Stimulated activated CD4-positive, alpha-beta T cell treated with anti-CD3 and anti-CD28 coated beads, Interleukin-1b, Interleukin-23, amount 100 ng/mL, for 1 hour (primary cell): ENCODE results near the gene EML3.
"Not testable (repeated sequence)": the region's sequence is repeated elsewhere in the genome, so short reads cannot be mapped to it uniquely, and the experiment has no call there.

ENCODE experiments used
- DNase-seq, 2 donors: peaks; one replicate each; pipeline ENCODE4 v3.0.0-alpha.2; 2020; ENCODE audit warnings: low read depth in 2 of 2

Gene EML3

GRCh38 chr11:62612366-62613290, at the start of gene EML3, which contains the start of gene ROM1:
EML3 (minus strand) TSS chr11:62612775; CDS start chr11:62612457, 318 bp downstream.
ROM1 (plus strand) TSS chr11:62613257; CDS start chr11:62613282, 25 bp downstream.
- DNase-seq = peak; percentile 78 to 79

GRCh38 chr11:62656796-62657429, 44.3 kb upstream of the EML3 start:
- no peak for DNase-seq

GRCh38 chr11:62654297-62654696, 41.7 kb upstream of the EML3 start:
- DNase-seq = no peak

DNA sequence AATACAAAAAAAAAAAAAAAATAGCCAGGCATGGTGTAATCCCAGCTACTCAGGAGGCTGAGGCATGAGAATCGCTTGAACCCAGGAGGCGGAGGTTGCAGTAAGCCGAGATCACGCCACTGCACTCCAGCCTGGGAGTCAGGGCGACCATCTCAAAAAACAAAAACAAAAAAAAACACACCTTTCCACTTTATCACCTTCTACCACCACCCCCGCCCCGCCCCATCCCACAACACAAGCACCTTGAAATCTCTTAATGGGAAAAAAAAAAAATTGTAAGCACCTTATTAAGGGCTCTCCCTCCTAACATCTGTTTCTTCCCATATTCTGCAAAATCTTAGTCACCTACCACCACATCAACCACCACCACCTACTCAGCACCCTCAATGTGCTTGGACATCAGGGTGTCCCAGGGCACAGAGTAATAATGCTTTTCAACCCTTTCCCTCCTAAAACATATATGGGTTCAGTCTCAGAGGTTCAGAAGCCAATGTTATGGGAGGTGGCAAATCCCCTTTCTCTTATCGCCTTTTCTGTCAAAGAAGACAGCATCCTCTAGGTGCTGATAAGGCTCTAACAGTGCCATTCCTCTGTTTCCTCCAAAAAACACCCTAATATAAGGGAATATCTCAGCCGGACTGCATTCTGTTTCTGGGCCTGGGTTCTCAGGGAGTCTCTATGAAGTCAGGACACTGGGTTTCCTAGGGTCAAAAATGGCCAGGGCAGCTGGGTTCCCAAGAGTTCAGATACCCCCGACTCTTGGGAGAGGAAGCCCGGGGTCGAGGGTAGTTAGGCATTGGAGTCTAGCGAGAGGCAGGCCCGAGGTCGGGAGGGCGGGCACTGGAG, 39.8 kb upstream of the EML3 start:
- DNase-seq = no peak

GRCh38 chr11:62650283-62650682, 37.7 kb upstream of the EML3 start:
- not testable (repeated sequence) for DNase-seq

GRCh38 chr11:62649486-62649885, 36.9 kb upstream of the EML3 start:
- no peak for DNase-seq

- DNase-seq = no peak
These were observed 36.4 kb upstream of the EML3 start for GRCh38 chr11:62648967-62649364.

DNA sequence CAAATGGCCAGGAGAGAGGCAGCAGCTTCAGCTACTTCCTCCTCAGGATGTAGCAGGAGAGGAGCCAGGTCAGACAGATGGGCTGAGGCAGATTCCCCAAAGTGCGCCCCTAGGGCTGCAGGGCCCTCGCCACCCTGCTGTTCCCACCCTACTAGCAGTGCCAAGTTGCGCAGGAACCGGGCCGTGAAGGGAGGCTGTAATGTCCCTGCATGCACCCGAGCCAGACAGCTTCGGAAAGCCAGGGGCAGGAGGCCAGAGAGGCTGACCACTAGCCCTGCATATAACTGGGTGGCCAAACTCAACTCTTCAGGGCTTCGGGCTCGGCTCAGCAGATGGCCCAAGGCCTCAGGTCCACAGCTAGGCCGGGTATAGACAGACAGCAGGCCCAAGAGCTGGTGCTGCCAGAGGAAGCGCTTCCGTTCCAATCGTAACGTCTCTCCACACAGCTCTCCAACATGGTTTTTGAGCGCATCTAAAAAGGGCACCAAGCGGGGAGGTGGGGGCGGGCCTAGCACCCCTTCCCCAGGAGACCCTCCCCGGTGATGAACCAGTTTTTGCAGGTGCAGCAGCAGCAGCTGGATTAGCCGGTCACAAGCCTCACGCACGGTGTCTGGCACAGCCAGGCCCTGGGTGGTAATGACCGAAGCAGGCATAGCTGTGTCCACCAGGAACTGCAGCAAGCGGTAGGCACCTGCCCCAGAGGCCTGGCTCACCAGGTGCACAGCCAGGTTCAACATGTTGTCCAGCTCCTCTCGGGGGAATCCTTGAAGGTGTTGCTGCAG, 35.8 kb upstream of the EML3 start:
- no peak for DNase-seq

DNA sequence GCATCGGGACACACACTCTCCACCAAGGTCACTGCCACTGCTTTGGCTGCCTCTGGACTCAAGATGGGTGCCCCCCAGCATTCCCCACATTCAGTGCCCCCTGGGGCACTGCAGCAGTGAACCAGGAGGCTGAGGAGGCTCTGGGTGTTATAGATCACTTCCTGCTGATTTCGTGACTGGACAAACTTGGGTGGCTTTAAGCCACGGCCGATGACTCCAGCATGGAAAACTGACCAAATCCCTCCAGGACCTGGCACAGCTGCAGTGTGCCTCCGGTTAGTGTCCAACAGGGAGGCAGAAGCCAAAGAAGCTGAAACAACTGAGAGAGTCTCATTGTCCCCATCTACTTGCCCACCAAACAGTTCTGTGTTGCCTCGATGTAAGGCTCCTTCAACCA, 35.0 kb upstream of the EML3 start:
- no peak for DNase-seq

GRCh38 chr11:62646825-62647608, 34.4 kb upstream of the EML3 start:
- DNase-seq = no peak

DNA sequence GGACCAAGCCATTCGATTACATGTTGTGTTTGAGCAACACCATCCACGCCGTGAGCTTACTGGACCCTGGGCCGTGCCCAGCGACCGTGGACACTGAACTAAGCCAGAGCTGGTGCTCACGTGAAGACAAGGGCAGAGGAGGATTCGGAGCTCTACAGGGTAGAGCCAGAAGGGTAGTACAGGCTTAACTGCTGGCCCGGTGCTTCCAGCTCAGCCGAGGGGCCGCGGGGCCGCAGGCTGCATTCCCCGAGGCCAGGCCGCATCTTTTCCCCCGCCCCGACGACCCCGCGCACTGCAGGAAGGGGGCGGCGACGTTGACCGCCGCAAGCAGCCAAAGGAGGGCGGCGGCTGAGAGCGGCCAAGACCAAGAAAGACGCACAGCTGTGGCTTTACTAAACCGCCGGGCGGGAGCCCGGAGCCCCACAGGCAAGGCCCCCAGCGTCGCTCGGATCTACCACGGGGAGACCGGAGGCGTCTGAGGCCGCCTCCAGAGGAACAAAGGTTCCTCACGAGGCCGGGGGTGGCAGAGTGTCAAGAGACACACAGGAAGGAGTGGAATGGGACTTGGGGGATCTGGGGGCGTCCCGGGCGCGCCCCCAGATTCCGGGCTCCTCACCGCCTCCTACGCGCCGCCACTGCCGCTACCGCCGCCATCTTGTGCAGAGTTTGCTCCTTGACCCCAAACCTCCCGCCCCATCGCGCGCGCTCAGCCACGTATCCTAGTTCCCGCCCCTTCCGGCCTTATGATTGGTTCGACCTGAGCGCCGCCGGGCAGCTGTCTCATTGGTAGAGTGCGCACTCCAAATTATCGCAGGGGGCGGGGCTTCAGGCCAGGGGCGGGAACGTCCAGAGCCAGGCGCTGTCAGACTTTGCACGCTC, 33.6 kb upstream of the EML3 start, which contains the start of gene GANAB:
Gene GANAB, minus strand, starts transcription at position 668 of the 879 bp plus-strand sequence. Its CDS starts 14 bp downstream, at position 654.
- peak; percentile 96 to 99 for DNase-seq

DNA sequence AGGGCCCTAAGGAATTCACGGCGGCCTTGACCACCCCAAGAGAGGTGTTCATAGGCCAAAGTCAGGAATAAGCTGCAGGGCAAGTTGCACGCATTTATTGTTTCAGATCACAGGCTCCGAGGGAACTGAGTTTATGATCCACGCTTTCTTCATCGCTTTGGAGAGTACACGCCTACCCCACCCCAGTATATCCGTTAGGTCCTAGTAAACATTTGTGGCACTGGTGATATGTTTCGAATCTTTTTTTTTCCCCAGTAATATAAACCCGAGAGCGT, 33.0 kb upstream of the EML3 start:
- no peak for DNase-seq

DNA sequence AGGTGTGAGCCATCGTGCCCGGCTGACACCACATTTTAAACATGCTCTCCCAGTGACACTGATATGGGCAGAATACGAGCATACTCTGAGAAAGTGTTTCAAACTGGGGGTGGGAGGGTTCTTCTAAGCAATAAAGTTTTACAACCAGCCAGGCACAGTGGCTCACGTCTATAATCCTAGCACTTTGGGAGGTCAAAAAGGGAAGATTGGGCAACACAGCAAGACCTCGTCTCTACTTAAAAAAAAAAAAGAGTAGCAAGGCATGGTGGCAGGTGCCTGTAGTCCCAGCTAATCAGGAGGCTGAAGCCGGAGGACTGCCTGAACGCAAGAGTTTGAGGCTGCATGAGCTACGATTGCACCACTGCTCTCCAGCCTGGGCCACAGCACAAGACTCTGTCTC, 31.6 kb upstream of the EML3 start:
- DNase-seq = no peak

- DNase-seq = no peak
These were observed 19.9 kb upstream of the EML3 start for GRCh38 chr11:62632492-62632891.

- no peak for DNase-seq
These were observed 15.1 kb upstream of the EML3 start for GRCh38 chr11:62627713-62628112.

DNA sequence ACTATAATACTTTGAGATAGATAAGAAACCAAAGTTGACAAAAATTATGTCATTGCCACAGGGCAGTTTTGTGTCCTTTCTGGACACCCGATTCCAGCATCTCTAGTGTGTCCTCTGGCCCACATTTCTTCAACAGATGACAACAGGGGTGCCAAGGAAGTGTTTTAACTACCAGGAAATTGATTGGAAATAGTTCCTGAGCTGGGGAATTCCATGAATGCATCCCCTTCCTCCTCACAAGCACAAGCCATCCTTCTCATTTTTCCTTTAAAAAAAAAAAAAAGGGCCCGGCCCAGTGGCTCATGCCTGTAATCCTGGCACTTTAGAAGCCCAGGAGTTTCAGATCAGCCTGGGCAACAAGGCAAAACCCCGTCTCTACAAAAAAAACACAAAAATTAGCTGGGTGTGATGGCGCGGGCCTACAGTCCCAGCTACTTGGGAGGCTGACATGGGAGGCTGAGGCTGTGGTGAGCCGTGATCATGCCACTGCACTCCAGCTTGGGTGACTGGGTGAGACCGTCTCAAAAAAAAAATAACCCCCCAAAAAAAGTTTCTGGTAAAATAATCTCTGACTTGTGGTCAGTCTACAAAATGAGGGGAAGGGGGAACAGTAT, 10.0 kb upstream of the EML3 start:
- DNase-seq = no peak

DNA sequence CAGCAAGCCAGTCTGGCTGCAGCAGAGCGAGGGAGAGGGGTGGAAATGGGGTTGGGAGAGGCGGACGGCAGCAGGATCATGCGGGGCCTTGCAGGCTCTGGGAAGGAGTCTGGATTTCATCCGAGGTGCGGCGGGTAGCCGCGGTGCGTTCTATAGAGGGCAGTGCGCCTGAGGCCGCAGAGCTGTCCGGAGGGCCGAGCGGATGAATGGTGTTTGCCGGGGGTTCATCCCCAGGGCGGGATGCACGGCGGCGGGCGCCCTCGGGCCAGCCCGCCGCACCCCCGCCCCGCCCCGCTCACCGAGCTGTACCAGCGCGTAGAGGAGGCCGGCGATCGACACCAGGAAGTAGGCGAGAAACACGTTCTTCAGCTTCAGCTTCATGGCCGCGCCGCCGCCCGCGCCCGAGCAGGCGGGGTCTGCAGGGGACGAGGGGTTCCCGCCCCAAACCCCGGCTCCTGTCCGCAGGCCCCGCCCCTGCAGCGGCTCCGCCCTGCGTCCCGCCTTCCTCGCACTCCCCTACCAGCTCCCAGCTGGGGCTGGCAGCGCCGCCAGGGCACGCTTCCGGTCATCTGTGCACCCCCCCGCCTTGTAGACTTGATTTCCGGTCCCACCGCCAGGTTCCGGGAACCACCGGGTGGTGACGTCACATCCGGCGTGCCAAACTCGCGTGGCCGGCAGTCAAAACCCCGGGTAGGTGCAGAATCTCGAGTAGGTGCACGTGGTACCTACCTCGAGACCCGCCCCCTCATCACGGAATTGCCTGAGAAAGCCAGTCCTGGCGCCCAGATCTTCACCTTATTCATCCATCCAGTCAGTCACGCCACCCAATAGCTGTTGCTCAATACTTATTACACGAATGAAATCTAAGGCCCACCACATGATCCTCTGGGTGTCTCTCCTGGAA, 9.2 kb upstream of the EML3 start, which contains the start of gene B3GAT3:
Gene B3GAT3, minus strand, starts transcription at position 420 of the 904 bp plus-strand sequence. Its CDS starts 39 bp downstream, at position 381.
- peak; percentile 86 to 89 for DNase-seq

GRCh38 chr11:62621027-62621566, 8.5 kb upstream of the EML3 start:
- no peak for DNase-seq
